ENCODE measurements around the gene MAP4K4. TPM values are rescaled to one million over a fixed set of nuclear protein-coding genes. Genes with fewer than 3 reads are reported as not detected.
A peak's percentile ranks its signal among the peaks of the same experiment; 100 is the strongest.

MAP4K4 gene
- total RNA-seq, 8 experiments from 2014 or later, result 72.4 to 551 (median 123) TPM

DNA sequence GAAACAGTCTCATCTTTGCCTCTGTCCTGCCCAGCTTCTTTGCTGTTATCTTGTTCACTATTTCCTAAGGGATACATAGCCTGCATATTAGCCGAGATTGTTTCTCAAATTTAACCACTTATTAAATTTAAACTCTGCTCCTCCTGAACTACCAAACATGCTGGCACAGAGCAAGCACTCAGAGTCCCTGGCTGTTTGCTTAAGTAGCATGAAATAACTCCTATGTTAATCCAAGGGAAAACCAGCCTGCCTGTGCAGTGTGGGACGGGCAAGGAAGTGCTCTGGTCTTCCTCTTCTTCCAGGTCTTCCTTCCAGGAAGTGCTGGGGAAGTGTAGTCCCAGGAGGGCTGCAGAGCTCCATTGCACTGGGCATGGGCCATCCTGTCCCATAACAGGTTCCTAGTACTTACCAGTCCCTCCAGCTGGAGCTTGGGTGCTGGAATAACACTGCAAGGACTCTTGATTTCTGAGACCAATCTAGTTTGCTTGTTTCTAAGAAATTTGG, 198.4 kb downstream of the MAP4K4 start:
- 60 to 100% (median 90%) methylated on average over 1 to 2 of the region's 2 CpGs; no CpG with 5 or more reads in 1 of the 10 experiments for WGBS, 10 experiments
- in situ Hi-C loops (cut with MboI; ENCODE audit: low pct_unique_long_range_greater_than_20kb in 2 of 9, low sequenced_read_pairs in 9 of 9, unreplicated experiment in 9 of 9), result loop anchor here in 1 of 9 experiments (25.0 kb wide), 2 partner anchors 266 to 541 kb away; no protein-coding TSS in a partner anchor
- H3K27ac ChIP-seq, result no peak overlapping the region
- no peaks in the 10 kb centered on the region for H3K4me1 ChIP-seq (replicated peaks in 1 of 2)
- no peak for ATAC-seq (replicated peaks in 6 of 8)
- no peak overlapping the region for H3K4me3 ChIP-seq

DNA sequence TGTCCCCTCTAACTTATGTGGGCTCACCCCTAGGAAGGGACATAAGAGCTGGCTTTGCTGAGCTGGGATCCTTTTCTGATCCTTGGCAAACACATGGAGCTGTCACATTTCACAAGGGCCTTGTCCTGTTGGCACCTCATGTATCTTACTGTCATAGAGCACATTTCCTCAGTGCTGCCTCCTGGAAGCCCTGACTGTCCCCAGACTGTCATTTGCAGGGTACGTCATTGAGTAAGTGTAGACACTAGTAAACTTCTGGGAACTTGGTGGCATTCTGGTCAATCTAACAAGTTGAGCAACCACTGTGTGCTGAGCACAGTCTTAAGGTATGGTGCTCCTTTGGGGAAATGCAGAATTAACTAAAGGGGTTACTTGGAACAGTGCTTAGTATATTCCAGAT, 199.8 kb downstream of the MAP4K4 start:
- in situ Hi-C loops (cut with MboI; ENCODE audit: low pct_unique_long_range_greater_than_20kb in 2 of 9, low sequenced_read_pairs in 9 of 9, unreplicated experiment in 9 of 9), result loop anchor here in 1 of 9 experiments (25.0 kb wide), 2 partner anchors 265 to 540 kb away; no protein-coding TSS in a partner anchor
- H3K27ac ChIP-seq, result no peak overlapping the region
- no peak for ATAC-seq (replicated peaks in 6 of 8)
- WGBS, 10 experiments, result 40 to 100% (median 100%) methylated on average over 1 of the region's 1 CpG; no CpG with 5 or more reads in 5 of the 10 experiments
- no peaks in the 10 kb centered on the region for H3K4me1 ChIP-seq (replicated peaks in 1 of 2)
- H3K4me3 ChIP-seq, result no peak overlapping the region

DNA sequence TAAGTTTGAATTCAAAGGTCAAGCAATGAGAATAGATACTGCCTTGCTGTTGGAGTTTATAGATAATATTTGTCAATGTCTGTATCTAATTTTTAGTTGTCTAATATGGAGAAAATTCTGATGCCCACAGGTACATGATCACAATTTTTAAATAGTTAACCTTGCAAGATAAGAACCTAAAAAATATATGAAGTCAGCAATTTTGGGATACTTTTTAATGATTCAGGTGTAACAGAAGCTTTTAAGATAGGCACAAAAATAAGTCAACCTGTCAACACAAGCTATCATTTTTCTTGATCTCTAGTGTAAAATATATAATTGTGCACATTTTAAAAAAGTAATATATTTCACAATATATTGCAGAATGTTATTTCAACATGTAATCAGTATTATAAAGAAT, 201.8 kb downstream of the MAP4K4 start:
- Histone ChIP-seq H3K27ac (no peak overlapping the region), H3K4me1 (replicated peaks in 1 of 2) (no peaks in the 10 kb centered on the region), H3K4me3 (no peak overlapping the region)
- ATAC-seq (replicated peaks in 6 of 8), result no peak
- in situ Hi-C loops (cut with MboI; ENCODE audit: low pct_unique_long_range_greater_than_20kb in 2 of 9, low sequenced_read_pairs in 9 of 9, unreplicated experiment in 9 of 9), result loop anchor here in 1 of 9 experiments (25.0 kb wide), 2 partner anchors 263 to 538 kb away; no protein-coding TSS in a partner anchor

DNA sequence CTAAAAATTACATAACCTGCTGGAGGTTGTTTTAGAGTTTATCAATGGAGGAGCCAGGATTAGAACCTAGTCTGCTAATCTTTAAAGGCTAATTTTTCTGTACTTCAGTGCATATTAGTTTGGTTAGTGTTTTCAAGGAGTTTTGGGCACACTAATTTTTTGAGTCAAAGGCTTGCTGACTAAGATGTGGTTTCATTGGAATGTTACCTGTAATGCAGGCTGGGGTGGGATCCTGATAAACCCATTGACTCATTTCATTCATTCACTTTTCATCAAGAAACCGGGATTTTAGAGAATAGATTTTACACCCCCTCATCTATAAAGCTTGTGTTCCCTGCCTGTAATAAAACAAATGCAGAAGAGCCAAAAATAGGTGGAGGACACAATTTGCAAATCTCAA, 202.4 kb downstream of the MAP4K4 start:
- ATAC-seq (replicated peaks in 6 of 8), result no peak
- H3K4me1 ChIP-seq (replicated peaks in 1 of 2), result no peaks in the 10 kb centered on the region
- no peak overlapping the region for H3K27ac ChIP-seq
- in situ Hi-C loops (cut with MboI; ENCODE audit: low pct_unique_long_range_greater_than_20kb in 2 of 9, low sequenced_read_pairs in 9 of 9, unreplicated experiment in 9 of 9), result loop anchor here in 1 of 9 experiments (25.0 kb wide), 2 partner anchors 262 to 537 kb away; no protein-coding TSS in a partner anchor
- 83 to 100% (median 88%) methylated on average over 1 of the region's 1 CpG; no CpG with 5 or more reads in 5 of the 10 experiments for WGBS, 10 experiments
- no peak overlapping the region for H3K4me3 ChIP-seq

DNA sequence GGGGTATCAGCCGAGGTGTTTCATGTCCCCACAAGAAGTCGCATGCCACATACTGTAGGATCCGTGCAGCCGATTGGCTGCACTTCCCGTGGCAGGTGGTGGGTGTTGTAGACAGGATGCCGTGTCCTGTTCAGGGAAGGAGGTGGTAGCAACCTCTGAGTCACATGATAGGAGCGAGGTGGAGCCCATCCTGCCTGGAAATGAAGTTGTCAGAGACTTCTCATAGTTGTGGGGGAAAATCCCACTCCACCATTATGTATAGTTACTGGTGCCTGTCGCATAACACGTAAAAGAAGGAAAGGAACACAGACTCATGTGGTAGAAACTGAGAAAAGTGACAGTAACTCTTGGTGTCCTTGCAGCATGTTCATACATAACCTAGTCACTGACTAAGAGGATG, 202.9 kb downstream of the MAP4K4 start:
- in situ Hi-C loops (cut with MboI; ENCODE audit: low pct_unique_long_range_greater_than_20kb in 2 of 9, low sequenced_read_pairs in 9 of 9, unreplicated experiment in 9 of 9), result no loop called here
- peak in 2 of 8 experiments; percentile 1 to 5 for ATAC-seq (replicated peaks in 6 of 8)
- WGBS, 10 experiments, result 94 to 100% (median 98%) methylated on average over 1 to 5 of the region's 9 CpGs; no CpG with 5 or more reads in 4 of the 10 experiments
- H3K4me3 ChIP-seq, result no peak overlapping the region
- no peak overlapping the region for H3K27ac ChIP-seq
- H3K4me1 ChIP-seq (replicated peaks in 1 of 2), result no peaks in the 10 kb centered on the region

DNA sequence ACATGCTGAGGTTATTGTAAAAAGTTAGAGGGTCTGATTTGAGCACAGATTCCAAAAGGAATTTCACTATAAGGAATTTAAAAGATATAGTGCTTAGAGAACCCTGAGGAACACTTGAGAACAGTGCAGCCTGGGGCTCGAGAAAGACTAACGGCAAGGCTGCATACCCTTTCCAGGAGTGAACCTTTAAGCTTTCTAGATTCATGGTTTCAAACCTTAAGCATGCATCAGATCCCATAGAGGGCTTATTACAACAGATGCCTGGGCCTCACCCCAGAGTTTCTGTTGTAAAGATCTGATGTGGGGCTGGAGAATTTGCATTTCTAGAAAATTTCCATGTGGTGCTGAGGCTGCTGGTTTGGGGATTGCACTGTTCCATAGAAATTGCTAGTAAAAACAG, 203.7 kb downstream of the MAP4K4 start:
- Histone ChIP-seq H3K4me1 (replicated peaks in 1 of 2) (no peaks in the 10 kb centered on the region), H3K4me3 (no peak overlapping the region), H3K27ac (no peak overlapping the region)
- peak in 3 of 8 experiments; percentile 1 to 9 (median 3) for ATAC-seq (replicated peaks in 6 of 8)
- 89 to 100% (median 100%) methylated on average over 1 to 2 of the region's 2 CpGs; no CpG with 5 or more reads in 3 of the 10 experiments for WGBS, 10 experiments
- in situ Hi-C loops (cut with MboI; ENCODE audit: low pct_unique_long_range_greater_than_20kb in 2 of 9, low sequenced_read_pairs in 9 of 9, unreplicated experiment in 9 of 9), result no loop called here

DNA sequence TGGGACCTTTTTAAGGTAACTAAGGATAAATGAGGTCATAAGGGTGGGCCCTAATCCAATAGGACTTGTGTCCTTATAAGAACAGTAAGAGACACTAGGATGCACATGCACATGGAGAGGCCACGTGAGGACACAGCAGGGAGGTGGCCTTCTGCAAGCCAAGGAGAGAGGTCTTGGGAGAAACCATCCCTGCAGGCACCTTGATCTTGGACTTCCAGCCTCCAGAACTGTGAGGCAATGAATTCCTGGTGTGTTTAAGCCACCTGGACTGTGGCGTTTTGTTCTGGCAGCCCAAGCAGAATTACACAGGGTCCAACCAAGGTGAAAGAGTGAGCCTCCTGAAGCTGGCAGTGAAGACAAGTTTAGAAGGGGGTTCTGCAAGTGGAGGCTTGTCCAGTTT, 204.7 kb downstream of the MAP4K4 start:
- WGBS, 10 experiments, result 60 to 100% (median 98%) methylated on average over 1 to 2 of the region's 2 CpGs; no CpG with 5 or more reads in 4 of the 10 experiments
- H3K27ac ChIP-seq, result no peak overlapping the region
- in situ Hi-C loops (cut with MboI; ENCODE audit: low pct_unique_long_range_greater_than_20kb in 2 of 9, low sequenced_read_pairs in 9 of 9, unreplicated experiment in 9 of 9), result no loop called here
- H3K4me1 ChIP-seq (replicated peaks in 1 of 2), result no peaks in the 10 kb centered on the region
- ATAC-seq (replicated peaks in 6 of 8), result peak in 1 of 8 experiments; percentile 2
- H3K4me3 ChIP-seq, result no peak overlapping the region

DNA sequence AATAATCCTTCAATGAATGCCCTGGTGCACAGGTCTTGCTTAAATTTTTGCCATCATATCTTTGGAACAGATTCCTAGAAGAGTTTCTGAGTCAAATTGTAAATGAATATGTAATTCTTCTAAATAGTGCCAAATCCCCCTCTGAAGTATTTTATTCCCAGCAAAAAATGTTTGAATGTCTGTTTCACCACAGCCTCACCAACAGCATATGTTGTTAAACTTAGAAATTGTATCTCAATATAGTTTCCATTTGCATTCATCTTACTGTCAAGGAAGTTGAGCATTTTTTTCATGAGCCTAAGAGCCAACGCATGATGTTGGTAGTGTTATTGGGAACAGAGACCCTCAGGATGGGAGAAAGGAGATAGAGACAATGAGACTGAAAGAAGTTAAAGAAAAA, 207.4 kb downstream of the MAP4K4 start:
- in situ Hi-C loops (cut with MboI; ENCODE audit: low pct_unique_long_range_greater_than_20kb in 2 of 9, low sequenced_read_pairs in 9 of 9, unreplicated experiment in 9 of 9), result no loop called here
- no peak overlapping the region for H3K27ac ChIP-seq
- H3K4me3 ChIP-seq, result no peak overlapping the region
- 100% methylated on average over 1 of the region's 1 CpG; no CpG with 5 or more reads in 5 of the 10 experiments for WGBS, 10 experiments
- ATAC-seq (replicated peaks in 6 of 8), result peak in 1 of 8 experiments; percentile 4
- H3K4me1 ChIP-seq (replicated peaks in 1 of 2), result no peaks in the 10 kb centered on the region

DNA sequence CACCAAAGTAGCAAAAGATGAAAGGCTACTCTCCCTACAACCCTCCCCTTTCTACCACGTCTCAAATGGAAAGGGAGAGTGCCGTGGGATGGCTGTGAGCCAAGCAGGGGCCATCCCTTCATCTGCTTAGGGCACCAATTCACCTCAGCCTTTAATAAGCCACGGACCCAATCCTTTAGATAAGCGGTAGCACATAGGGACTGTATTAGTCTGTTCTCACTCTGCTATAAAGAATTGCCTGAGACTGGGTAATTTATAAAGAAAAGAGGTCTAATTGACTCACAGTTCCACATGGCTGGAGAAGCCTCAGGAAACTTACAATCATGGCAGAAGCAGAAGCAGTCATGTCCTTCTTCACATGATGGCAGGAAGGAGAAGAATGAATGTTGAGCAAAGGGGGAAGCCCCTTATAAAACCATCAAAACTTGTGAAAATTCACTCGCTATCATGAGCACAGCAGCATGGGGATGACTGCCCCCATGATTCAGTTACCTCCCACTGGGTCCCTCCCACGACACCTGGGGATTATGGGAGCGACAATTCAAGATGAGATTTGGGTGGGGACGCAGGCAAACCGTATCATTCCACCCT, 208.3 kb downstream of the MAP4K4 start:
- peak in 1 of 8 experiments; percentile 3 for ATAC-seq (replicated peaks in 6 of 8)
- in situ Hi-C loops (cut with MboI; ENCODE audit: low pct_unique_long_range_greater_than_20kb in 2 of 9, low sequenced_read_pairs in 9 of 9, unreplicated experiment in 9 of 9), result no loop called here
- Histone ChIP-seq H3K4me1 (replicated peaks in 1 of 2) (no peaks in the 10 kb centered on the region), H3K4me3 (no peak overlapping the region), H3K27ac (no peak overlapping the region)
- 0 to 97% (median 67%) methylated on average over 1 to 5 of the region's 9 CpGs; no CpG with 5 or more reads in 1 of the 10 experiments for WGBS, 10 experiments

DNA sequence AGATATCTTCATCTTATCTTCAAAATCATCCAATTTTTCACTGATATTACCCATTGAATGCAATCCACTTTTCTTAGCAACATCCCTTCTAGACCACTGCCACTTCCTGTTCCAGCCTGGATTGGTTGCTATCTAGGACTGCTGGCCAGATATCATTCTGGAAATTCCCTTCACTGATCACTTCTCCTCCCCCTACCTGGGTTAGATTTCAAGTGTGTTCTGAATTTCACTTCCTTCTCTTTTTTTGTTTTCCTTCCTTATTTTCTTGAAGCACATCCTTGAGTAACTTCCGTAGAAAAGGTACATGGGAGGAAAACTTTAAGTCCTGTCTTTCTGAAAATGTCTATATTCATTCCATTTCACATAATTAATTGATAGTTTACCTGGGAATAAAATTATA, 212.3 kb downstream of the MAP4K4 start:
- in situ Hi-C loops (cut with MboI; ENCODE audit: low pct_unique_long_range_greater_than_20kb in 2 of 9, low sequenced_read_pairs in 9 of 9, unreplicated experiment in 9 of 9), result no loop called here
- 38 to 100% (median 87%) methylated on average over 1 of the region's 1 CpG; no CpG with 5 or more reads in 2 of the 10 experiments for WGBS, 10 experiments
- Histone ChIP-seq H3K27ac (no peak overlapping the region), H3K4me3 (no peak overlapping the region), H3K4me1 (replicated peaks in 1 of 2) (no peaks in the 10 kb centered on the region)
- no peak for ATAC-seq (replicated peaks in 6 of 8)

DNA sequence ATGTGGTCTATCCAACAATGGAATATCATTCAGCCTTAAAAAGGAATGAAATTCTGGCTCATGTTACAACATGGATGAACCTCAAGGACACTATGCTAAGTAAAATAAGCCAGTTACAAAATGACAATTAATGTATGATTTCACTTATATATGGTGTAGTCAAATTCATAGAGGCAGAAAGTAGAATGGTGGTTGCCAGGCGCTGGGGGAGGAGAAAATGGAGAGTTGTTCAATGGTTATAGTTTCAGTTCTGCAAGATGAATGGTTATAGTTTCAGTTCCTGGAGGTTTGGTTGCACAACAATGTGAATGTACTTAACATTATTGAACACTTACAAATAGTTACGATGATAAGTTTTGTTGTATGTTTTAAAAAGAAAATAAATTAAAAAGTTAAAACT, 215.0 kb downstream of the MAP4K4 start:
- WGBS, 10 experiments, result 65 to 100% (median 94%) methylated on average over 1 to 2 of the region's 2 CpGs
- no peaks in the 10 kb centered on the region for H3K4me1 ChIP-seq (replicated peaks in 1 of 2)
- no peak overlapping the region for H3K27ac ChIP-seq
- in situ Hi-C loops (cut with MboI; ENCODE audit: low pct_unique_long_range_greater_than_20kb in 2 of 9, low sequenced_read_pairs in 9 of 9, unreplicated experiment in 9 of 9), result no loop called here
- no peak for ATAC-seq (replicated peaks in 6 of 8)
- H3K4me3 ChIP-seq, result no peak overlapping the region

DNA sequence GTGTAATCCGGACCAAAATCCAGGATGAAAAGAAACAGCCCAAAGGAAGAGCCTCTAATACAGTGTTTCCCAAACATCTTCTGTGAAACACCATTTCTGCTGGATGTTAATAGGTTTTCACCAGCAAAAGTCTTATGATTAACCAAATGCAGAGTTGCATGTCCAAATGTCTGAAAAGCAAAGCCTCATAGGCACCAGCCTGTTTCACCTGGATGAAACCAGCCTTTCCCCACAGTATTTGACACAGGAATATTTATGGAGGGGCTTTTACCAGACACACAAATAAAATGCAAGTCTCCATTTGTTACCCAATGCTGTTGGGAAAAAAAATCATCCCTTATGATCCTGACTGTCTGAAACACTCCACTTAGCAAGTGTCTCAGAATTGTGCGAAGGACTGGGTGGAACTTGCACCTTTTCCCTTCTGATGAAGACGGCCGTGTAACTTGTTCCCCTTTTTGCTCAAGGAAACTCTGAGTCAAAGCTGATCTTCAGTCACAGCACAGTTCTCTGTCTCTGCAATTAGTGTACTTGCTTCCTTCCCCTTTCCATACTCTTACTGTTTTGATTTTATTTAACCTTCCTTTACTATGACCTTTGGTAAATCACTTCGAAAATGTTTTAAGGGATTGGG, 223.9 kb downstream of the MAP4K4 start:
- in situ Hi-C loops (cut with MboI; ENCODE audit: low pct_unique_long_range_greater_than_20kb in 2 of 9, low sequenced_read_pairs in 9 of 9, unreplicated experiment in 9 of 9), result no loop called here
- no peaks in the 10 kb centered on the region for H3K4me1 ChIP-seq (replicated peaks in 1 of 2)
- no peak overlapping the region for H3K27ac ChIP-seq
- no peak for ATAC-seq (replicated peaks in 6 of 8)
- 80 to 100% (median 96%) methylated on average over 1 to 5 of the region's 5 CpGs; no CpG with 5 or more reads in 4 of the 10 experiments for WGBS, 10 experiments
- no peak overlapping the region for H3K4me3 ChIP-seq

DNA sequence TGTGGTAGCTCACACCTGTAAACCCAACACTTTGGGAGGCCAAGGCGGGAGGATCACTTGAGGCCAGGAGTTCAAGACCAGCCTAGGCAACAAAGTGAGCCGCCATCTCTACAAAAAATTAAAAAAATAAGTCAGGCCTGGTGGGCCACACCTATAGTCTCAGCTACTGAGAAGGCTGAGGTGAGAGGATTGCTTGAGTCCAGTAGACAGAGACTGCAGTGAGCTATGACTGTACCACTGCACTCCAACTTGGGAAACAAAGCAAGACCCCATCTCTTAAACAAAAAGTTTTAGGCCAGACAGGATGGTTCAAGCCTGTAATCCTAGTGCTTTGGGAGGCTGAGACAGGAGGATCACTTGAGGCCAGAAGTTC, 224.4 kb downstream of the MAP4K4 start:
- in situ Hi-C loops (cut with MboI; ENCODE audit: low pct_unique_long_range_greater_than_20kb in 2 of 9, low sequenced_read_pairs in 9 of 9, unreplicated experiment in 9 of 9), result no loop called here
- WGBS, 10 experiments, result 69 to 100% (median 83%) methylated on average over 1 to 2 of the region's 2 CpGs; no CpG with 5 or more reads in 4 of the 10 experiments

More for the DNA sequence above, 224.4 kb downstream of the MAP4K4 start:
- Histone ChIP-seq H3K27ac (no peak overlapping the region), H3K4me3 (no peak overlapping the region), H3K4me1 (replicated peaks in 1 of 2) (no peaks in the 10 kb centered on the region)
- no peak for ATAC-seq (replicated peaks in 6 of 8)
